ENCODE data around the gene AGXT. TPM values are rescaled to one million over a fixed set of nuclear protein-coding genes. Genes with fewer than 3 reads are reported as not detected.

AGXT gene
- total RNA-seq, 4 donors from 2014 or later = not detected

DNA sequence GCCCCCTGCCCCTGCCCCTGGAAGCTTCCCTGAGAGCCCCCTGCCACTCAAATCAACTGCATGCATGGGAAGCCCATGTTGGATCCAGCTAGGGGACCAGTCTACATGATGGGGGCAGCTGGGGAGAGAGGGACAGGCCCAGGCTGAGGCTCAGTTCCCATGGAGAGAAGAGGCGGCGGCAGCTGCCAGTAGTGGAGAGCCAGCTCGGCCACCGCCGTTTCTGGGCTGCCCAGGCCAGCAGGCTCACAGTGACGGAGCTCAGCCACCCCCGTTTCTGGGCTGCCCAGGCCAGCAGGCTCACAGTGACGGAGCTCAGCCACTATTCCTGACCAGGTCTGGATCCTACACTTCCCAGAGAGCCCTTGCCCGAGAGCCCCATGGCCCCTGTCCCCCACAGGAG, 23.7 kb downstream of the AGXT start:
- Histone ChIP-seq H3K27me3 (no peaks in the 10 kb centered on the region), H3K9me3 (no peaks in the 10 kb centered on the region), H3K4me3 (replicated peaks in 1 of 3) (no peak overlapping the region), H3K27ac (no peak overlapping the region), H3K36me3 (no peaks in the 10 kb centered on the region), H3K4me1 (peaks cover 0 to 11% of the 10 kb centered on the region in 2 donors)
- DNase-seq = no peak
- TF ChIP-seq, protein P1, sequence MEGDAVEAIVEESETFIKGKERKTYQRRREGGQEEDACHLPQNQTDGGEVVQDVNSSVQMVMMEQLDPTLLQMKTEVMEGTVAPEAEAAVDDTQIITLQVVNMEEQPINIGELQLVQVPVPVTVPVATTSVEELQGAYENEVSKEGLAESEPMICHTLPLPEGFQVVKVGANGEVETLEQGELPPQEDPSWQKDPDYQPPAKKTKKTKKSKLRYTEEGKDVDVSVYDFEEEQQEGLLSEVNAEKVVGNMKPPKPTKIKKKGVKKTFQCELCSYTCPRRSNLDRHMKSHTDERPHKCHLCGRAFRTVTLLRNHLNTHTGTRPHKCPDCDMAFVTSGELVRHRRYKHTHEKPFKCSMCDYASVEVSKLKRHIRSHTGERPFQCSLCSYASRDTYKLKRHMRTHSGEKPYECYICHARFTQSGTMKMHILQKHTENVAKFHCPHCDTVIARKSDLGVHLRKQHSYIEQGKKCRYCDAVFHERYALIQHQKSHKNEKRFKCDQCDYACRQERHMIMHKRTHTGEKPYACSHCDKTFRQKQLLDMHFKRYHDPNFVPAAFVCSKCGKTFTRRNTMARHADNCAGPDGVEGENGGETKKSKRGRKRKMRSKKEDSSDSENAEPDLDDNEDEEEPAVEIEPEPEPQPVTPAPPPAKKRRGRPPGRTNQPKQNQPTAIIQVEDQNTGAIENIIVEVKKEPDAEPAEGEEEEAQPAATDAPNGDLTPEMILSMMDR (IDR thresholded peaks at IDR 0.05) = no peak
- TF ChIP-seq POLR2A (IDR thresholded peaks at IDR 0.05) = no peak
- intact Hi-C loops (cut with DNase I) = no loop called here
- WGBS, 2 donors = 80 to 89% methylated on average over 3 to 5 of the region's 9 CpGs

DNA sequence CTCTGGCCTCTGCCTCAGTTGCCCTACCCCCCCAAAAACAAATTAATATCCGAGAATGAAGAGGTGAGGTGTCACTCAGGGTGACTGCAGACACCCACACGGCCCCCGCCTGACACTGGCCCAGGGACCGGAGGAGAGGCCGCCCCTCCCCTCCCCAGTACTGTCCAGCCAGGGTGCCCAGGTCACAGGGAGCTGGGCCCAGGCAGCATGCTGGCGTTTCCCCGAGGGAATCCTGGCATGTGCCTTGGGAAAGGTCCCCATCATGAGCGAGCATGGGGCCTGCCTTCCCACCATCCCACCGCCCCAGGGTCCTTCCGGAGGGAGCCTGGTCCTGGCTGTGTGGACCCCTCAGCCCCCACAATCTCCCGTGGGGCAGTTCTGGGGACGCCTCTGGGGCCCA, 24.3 kb downstream of the AGXT start:
- no peaks in the 10 kb centered on the region for H3K36me3 ChIP-seq
- no peaks in the 10 kb centered on the region for H3K27me3 ChIP-seq
- intact Hi-C loops (cut with DNase I) = no loop called here
- H3K4me1 ChIP-seq = peaks cover 0 to 11% of the 10 kb centered on the region in 2 donors
- no peak overlapping the region for H3K27ac ChIP-seq
- H3K9me3 ChIP-seq = no peaks in the 10 kb centered on the region
- DNase-seq = no peak
- TF ChIP-seq, protein P1 (IDR thresholded peaks at IDR 0.05) = no peak
- no peak for TF ChIP-seq POLR2A (IDR thresholded peaks at IDR 0.05)
- no peak overlapping the region for H3K4me3 ChIP-seq (replicated peaks in 1 of 3)
- WGBS, 2 donors = 86 to 87% methylated on average over 1 to 10 of the region's 12 CpGs

GRCh38 chr2:240893363-240893844, 24.8 kb downstream of the AGXT start:
- H3K4me3 ChIP-seq (replicated peaks in 1 of 3) = no peak overlapping the region
- H3K36me3 ChIP-seq = no peaks in the 10 kb centered on the region
- DNase-seq = no peak
- TF ChIP-seq, protein P1 (IDR thresholded peaks at IDR 0.05) = no peak
- no peak for TF ChIP-seq POLR2A (IDR thresholded peaks at IDR 0.05)
- no peaks in the 10 kb centered on the region for H3K9me3 ChIP-seq
- H3K27me3 ChIP-seq = no peaks in the 10 kb centered on the region
- H3K4me1 ChIP-seq = peaks cover 0 to 11% of the 10 kb centered on the region in 2 donors
- H3K27ac ChIP-seq = no peak overlapping the region
- WGBS, 2 donors = 49% methylated on average over 12 to 14 of the region's 17 CpGs
- intact Hi-C loops (cut with DNase I) = no loop called here

GRCh38 chr2:240894006-240894405, 25.4 kb downstream of the AGXT start:
- Histone ChIP-seq H3K27ac (no peak overlapping the region), H3K4me1 (peaks cover 0 to 15% of the 10 kb centered on the region in 2 donors), H3K9me3 (no peaks in the 10 kb centered on the region), H3K4me3 (replicated peaks in 1 of 3) (no peak overlapping the region), H3K36me3 (no peaks in the 10 kb centered on the region), H3K27me3 (no peaks in the 10 kb centered on the region)
- DNase-seq = no peak
- intact Hi-C loops (cut with DNase I) = no loop called here
- TF ChIP-seq, protein P1 (IDR thresholded peaks at IDR 0.05) = no peak
- no peak for TF ChIP-seq POLR2A (IDR thresholded peaks at IDR 0.05)
- WGBS, 2 donors = 82% methylated on average over 5 of the region's 9 CpGs; no CpG with 5 or more reads in 1 of the 2 donors

DNA sequence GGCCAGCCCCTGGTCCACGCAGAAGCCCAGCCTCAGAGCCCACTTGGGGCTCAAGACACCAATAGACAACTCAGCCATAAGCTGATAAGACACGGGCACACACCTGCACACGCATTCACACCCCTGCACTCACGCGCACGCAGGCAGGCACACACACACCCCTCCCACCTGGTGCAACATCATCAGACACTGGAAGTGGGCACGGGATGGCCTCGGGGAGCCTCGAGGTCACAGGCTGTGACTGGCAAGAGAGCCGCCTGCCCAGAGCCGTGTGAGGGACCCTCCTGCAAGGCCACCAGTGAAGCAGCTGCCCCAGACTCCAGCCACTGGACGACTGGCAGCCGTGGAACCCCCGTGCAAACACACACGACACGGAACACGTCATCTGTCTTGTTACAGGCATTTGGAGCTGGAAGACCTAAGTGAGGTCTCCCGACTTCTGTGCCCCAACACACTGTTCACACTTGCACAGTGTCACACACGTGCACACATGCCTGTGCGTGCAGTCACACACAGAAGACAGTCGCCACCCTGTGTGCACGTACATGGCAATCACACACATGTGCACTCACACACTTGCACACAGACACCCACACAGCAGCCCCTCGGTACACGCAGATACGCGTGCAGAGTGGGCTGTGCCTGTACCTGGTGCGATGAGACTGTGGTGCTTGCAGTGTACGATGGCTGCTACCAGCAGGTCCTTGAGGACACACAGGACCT, 26.4 kb downstream of the AGXT start:
- H3K4me3 ChIP-seq (replicated peaks in 1 of 3) = no peak overlapping the region
- H3K4me1 ChIP-seq = peaks cover 0 to 20% of the 10 kb centered on the region in 2 donors
- intact Hi-C loops (cut with DNase I) = no loop called here
- DNase-seq = no peak
- no peaks in the 10 kb centered on the region for H3K36me3 ChIP-seq
- WGBS, 2 donors = 85 to 91% methylated on average over 16 to 19 of the region's 28 CpGs
- H3K9me3 ChIP-seq = no peaks in the 10 kb centered on the region
- H3K27me3 ChIP-seq = no peaks in the 10 kb centered on the region
- no peak overlapping the region for H3K27ac ChIP-seq
- TF ChIP-seq, protein P1 (IDR thresholded peaks at IDR 0.05) = no peak
- no peak for TF ChIP-seq POLR2A (IDR thresholded peaks at IDR 0.05)

Data from thyroid gland (tissue), 4 donors.